Psoas muscle (tissue), 8 donors: ENCODE measurements around the gene NUP50. TPM values are rescaled to one million over a fixed set of nuclear protein-coding genes. Genes with fewer than 3 reads are reported as not detected.

Experiments
- ATAC-seq, 4 donors: fragments of 200-7000 bp; cut with Tn5 transposase; one replicate each; pipeline ENCODE4 v1.9.1; 2020; ENCODE audit warnings: moderate library complexity in 3 of 4, mild to moderate bottlenecking in 2 of 4
- DNase-seq, 2 donors: peaks; one replicate each; pipeline ENCODE4 v3.0.0-alpha.2; 2020
- H3K27ac ChIP-seq: fragments of 200-600 bp; one replicate; pipeline ENCODE4 v1.8.0; 2022
- H3K27me3 ChIP-seq, 3 donors: fragments of 200-600 bp in 1 of 3; one replicate each; pipeline versions ENCODE4 v1.6.1 to v1.8.0; 2013 to 2022; ENCODE audit warnings: low read length in 2 of 3, mild to moderate bottlenecking in 2 of 3, moderate library complexity in 1 of 3; ENCODE audit not compliant: insufficient read depth in 3 of 3
- H3K36me3 ChIP-seq, 2 donors: fragments of 200-600 bp in 1 of 2; one replicate each; pipeline versions ENCODE4 v1.6.1 to v1.8.0; 2013 to 2022; ENCODE audit warnings: low read depth in 1 of 2, mild to moderate bottlenecking in 1 of 2, moderate library complexity in 1 of 2; ENCODE audit not compliant: insufficient read depth in 1 of 2
- H3K4me1 ChIP-seq: fragments of 200-600 bp; one replicate; pipeline ENCODE4 v1.8.0; 2022
- H3K4me3 ChIP-seq: fragments of 200-600 bp; one replicate; pipeline ENCODE4 v1.8.0; 2022; ENCODE audit warnings: mild to moderate bottlenecking
- H3K9me3 ChIP-seq: fragments of 200-600 bp; one replicate; pipeline ENCODE4 v1.8.0; 2022
- WGBS, 3 donors: extraction: QIAGEN DNeasy Blood & Tissue Kit; methylation state at CpG; one replicate each; pipeline versions ENCODE4 v1.1.6 to v1.1.7; 2013; 5-methylcytosine and 5-hydroxymethylcytosine counted together
- intact Hi-C, 2 donors: fragments of 100-400 bp; cut with DNase I; formaldehyde crosslinking; loops; one replicate each; pipeline versions ENCODE4 v1.11.0 to v1.14.2; 2022
- polyA plus RNA-seq, 3 donors: library from polyadenylated mRNA; stranded (reverse); fragments of 200-250 nt; gene quantifications; one replicate each; pipeline ENCODE4 v1.2.3, GENCODE V29; 2013
- total RNA-seq, 4 donors: library from RNA; stranded (reverse); fragmentation: NEBNext Ultra II Directional in 2 of 4; extraction: Animal tissue kit (Norgen Biotek cat#: 25700) in 2 of 4; gene quantifications; one replicate each; pipeline versions ENCODE4 v1.2.1 to v1.2.4, GENCODE V29; 2021 to 2023
- TF ChIP-seq, protein P1 (sequence below): fragments of 200-600 bp; IDR thresholded peaks from one replicate; pipeline ENCODE4 v1.8.0; 2022; ENCODE audit warnings: antibody characterized with exemption
- donor health status: healthy with polysubstance abuse.
- donor health status: DM: no; HTN: no; CAD: no; lungs with moderate emphysema.
- donor health status: Bipolar disorder and iron deficiency.
- donor health status: healthy.
- donor health status: DM: yes; HTN: yes; CAD: no.
- donor health status: DM: no; HTN: no; CAD: no.
- donor health status: DM: no; HTN: no; CAD: no.
- donor health status: DM: yes; HTN: yes; CAD: no.

The NUP50 gene
- total and polyA plus RNA-seq, 7 donors: 6.1 to 26.6 (median 20.3) TPM

DNA sequence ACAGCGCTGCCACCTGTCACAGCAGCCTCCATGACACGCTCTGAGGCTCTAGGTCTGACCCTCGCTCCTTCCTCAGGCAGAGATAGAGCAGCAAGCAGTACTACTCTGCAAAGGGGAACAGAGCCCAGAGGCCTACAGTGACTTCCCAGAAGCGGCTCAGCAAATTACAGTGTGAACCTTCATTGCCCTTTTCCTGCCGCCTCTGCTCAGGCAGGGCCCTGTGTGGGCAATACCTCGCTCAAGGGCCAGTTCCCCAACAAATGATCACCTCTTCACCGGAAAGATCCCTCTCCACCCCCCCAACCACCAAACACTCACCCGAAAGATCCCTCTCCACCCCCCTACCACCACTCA, 64.7 kb downstream of the NUP50 start:
- intact Hi-C loops: no loop called here
- no peaks in the 10 kb centered on the region for H3K4me1 ChIP-seq

DNA sequence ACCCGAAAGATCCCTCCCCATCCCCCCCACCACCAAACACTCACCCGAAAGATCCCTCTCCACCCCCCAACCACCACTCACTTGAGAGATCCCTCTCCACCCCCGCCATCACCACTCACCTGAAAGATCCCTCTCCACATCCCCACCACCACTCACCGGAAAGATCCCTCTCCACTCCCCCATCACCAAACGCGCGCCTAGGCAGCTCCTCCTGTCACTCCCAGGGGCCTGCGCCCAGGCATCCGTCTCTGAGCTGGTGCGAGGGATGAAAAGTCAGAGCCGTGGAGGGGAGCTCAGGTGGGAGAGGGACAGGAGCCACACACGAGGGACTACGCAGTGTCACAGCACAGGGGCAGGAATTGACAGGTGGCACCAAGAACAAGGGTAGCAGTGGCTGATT, 65.5 kb downstream of the NUP50 start:
- peak in 1 of 2 donors; percentile 28 for DNase-seq
- H3K27me3 ChIP-seq: no peaks in the 10 kb centered on the region
- no peaks in the 10 kb centered on the region for H3K36me3 ChIP-seq
- ATAC-seq: no peak
- no peaks in the 10 kb centered on the region for H3K9me3 ChIP-seq
- TF ChIP-seq, protein P1, sequence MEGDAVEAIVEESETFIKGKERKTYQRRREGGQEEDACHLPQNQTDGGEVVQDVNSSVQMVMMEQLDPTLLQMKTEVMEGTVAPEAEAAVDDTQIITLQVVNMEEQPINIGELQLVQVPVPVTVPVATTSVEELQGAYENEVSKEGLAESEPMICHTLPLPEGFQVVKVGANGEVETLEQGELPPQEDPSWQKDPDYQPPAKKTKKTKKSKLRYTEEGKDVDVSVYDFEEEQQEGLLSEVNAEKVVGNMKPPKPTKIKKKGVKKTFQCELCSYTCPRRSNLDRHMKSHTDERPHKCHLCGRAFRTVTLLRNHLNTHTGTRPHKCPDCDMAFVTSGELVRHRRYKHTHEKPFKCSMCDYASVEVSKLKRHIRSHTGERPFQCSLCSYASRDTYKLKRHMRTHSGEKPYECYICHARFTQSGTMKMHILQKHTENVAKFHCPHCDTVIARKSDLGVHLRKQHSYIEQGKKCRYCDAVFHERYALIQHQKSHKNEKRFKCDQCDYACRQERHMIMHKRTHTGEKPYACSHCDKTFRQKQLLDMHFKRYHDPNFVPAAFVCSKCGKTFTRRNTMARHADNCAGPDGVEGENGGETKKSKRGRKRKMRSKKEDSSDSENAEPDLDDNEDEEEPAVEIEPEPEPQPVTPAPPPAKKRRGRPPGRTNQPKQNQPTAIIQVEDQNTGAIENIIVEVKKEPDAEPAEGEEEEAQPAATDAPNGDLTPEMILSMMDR: no peak
- H3K4me3 ChIP-seq: no peak overlapping the region
- 88 to 94% (median 91%) methylated on average over 11 to 13 of the region's 13 CpGs for WGBS, 3 donors
- no peak overlapping the region for H3K27ac ChIP-seq
- no peaks in the 10 kb centered on the region for H3K4me1 ChIP-seq
- intact Hi-C loops: no loop called here

More for the DNA sequence above, 64.7 kb downstream of the NUP50 start:
- Histone ChIP-seq H3K27me3 (no peaks in the 10 kb centered on the region), H3K9me3 (no peaks in the 10 kb centered on the region), H3K27ac (no peak overlapping the region), H3K36me3 (no peaks in the 10 kb centered on the region), H3K4me3 (no peak overlapping the region)
- TF ChIP-seq, protein P1: no peak
- DNase-seq (no peak), ATAC-seq (no peak)
- 91 to 96% (median 93%) methylated on average over 8 of the region's 8 CpGs for WGBS, 3 donors

GRCh38 chr22:45230026-45230721, 66.4 kb downstream of the NUP50 start:
- ATAC-seq: no peak
- Histone ChIP-seq H3K9me3 (no peaks in the 10 kb centered on the region), H3K36me3 (no peaks in the 10 kb centered on the region), H3K27me3 (no peaks in the 10 kb centered on the region), H3K27ac (no peak overlapping the region), H3K4me1 (no peaks in the 10 kb centered on the region), H3K4me3 (no peak overlapping the region)
- DNase-seq: peak in 1 of 2 donors; percentile 49
- intact Hi-C loops: no loop called here
- 77 to 88% (median 88%) methylated on average over 15 to 16 of the region's 16 CpGs for WGBS, 3 donors
- TF ChIP-seq, protein P1: no peak

DNA sequence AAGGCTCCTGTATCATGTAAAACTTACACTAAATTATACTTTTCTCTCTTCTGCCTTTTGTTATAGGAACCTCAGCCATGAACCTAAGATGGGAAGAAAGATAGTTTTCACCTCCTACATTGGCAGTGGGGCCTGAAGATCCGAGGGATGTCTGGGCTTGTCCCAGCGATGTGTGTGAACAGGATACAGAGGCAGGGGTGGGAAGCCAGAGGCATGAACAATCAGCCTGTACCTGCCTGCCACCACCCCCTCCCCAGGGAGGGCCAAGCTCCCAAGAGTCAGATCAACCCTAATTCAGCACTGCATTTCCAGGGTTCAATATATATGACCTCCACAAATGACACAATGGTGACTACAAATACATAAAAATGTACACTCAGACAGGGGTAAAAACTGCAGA, 67.6 kb downstream of the NUP50 start:
- H3K4me3 ChIP-seq: no peak overlapping the region
- ATAC-seq (no peak), DNase-seq (peak in 1 of 2 donors; percentile 3)
- intact Hi-C loops: no loop called here
- H3K27me3 ChIP-seq: no peaks in the 10 kb centered on the region
- no peak overlapping the region for H3K27ac ChIP-seq
- WGBS, 3 donors: 83 to 93% (median 84%) methylated on average over 2 of the region's 2 CpGs
- H3K4me1 ChIP-seq: no peaks in the 10 kb centered on the region
- no peaks in the 10 kb centered on the region for H3K36me3 ChIP-seq
- H3K9me3 ChIP-seq: no peaks in the 10 kb centered on the region
- TF ChIP-seq, protein P1: no peak

- Histone ChIP-seq H3K36me3 (no peaks in the 10 kb centered on the region), H3K4me3 (no peak overlapping the region), H3K27ac (no peak overlapping the region), H3K4me1 (no peaks in the 10 kb centered on the region), H3K27me3 (no peaks in the 10 kb centered on the region), H3K9me3 (no peaks in the 10 kb centered on the region)
- DNase-seq (no peak), ATAC-seq (no peak)
- 88 to 94% (median 89%) methylated on average over 10 of the region's 10 CpGs for WGBS, 3 donors
- intact Hi-C loops: no loop called here
- TF ChIP-seq, protein P1: no peak
Measured at GRCh38 chr22:45233386-45233785, 69.7 kb downstream of the NUP50 start.
